Measurements from ENCODE around the gene DDX17.

The DDX17 gene

GRCh38 chr22:38531251-38531938, 25.3 kb upstream of the DDX17 start:
- Histone ChIP-seq H3K4me3 (IDR thresholded peaks at IDR 0.05; ENCODE audit: insufficient read depth, low read depth, low read length) (no peak overlapping the region), H3K27me3 (ENCODE audit: insufficient read depth, low read depth) (no peaks in the 10 kb centered on the region), H3K4me1 (ENCODE audit: low read depth, poor library complexity, severe bottlenecking) (no peaks in the 10 kb centered on the region), H4K20me1 (ENCODE audit: insufficient read depth) (no peaks in the 10 kb centered on the region), H3K36me3 (ENCODE audit: insufficient read depth) (no peaks in the 10 kb centered on the region), H3K79me2 (ENCODE audit: insufficient read depth, low read depth) (no peaks in the 10 kb centered on the region), H2AFZ (ENCODE audit: low read depth) (no peak overlapping the region), H3K4me2 (no peak overlapping the region), H3K9ac (no peak overlapping the region), H3K27ac (no peak overlapping the region)
- no peak for TF ChIP-seq CTCF (conservative IDR thresholded peaks at IDR 0.05; ENCODE audit: low read depth, low read length)

DNA sequence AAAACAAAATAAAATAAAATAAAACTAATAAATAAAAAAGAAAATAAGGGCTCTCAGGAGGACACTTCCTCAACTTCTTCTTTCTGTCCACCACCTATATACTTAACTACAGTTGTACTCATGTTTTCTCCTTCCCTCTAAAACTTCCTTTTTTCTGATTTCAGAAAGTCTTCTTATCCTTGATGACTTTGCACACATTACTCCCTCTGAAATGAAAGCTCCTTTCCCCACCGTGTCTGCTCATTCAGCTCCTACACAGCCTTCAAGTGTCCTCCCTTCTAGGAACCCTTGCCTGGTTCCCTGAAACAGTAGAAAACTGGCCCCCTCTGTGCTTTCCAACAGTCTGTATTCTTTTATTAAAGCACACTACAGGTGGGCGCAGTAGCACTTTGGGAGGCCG, 18.3 kb upstream of the DDX17 start:
- Histone ChIP-seq H3K9ac (no peak overlapping the region), H3K4me2 (no peak overlapping the region), H3K4me1 (ENCODE audit: low read depth, poor library complexity, severe bottlenecking) (no peaks in the 10 kb centered on the region), H3K79me2 (ENCODE audit: insufficient read depth, low read depth) (no peaks in the 10 kb centered on the region), H3K4me3 (IDR thresholded peaks at IDR 0.05; ENCODE audit: insufficient read depth, low read depth, low read length) (no peak overlapping the region), H2AFZ (ENCODE audit: low read depth) (no peak overlapping the region), H3K27me3 (ENCODE audit: insufficient read depth, low read depth) (no peaks in the 10 kb centered on the region), H3K27ac (no peak overlapping the region), H3K36me3 (ENCODE audit: insufficient read depth) (no peaks in the 10 kb centered on the region), H4K20me1 (ENCODE audit: insufficient read depth) (no peaks in the 10 kb centered on the region)
- no peak for TF ChIP-seq CTCF (conservative IDR thresholded peaks at IDR 0.05; ENCODE audit: low read depth, low read length)

DNA sequence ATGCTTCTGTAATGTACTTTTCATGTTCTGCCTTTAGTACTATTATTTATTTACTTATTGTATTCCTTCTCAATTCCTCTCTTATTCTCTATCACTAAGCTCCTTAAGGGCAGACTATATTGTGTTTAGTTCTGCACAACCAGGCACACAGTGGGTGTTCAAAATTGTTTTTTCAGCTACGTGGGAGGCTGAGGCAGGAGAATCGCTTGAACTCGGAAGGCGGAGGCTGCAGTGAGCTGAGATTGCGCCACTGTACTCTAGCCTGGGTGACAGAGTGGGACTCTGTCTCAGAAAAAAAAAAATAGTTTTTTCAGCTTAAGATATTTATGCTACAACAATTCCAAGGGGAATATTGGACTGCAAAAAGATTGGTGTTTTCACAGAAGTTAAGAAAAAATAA, 17.4 kb upstream of the DDX17 start:
- Histone ChIP-seq H2AFZ (ENCODE audit: low read depth) (no peak overlapping the region), H3K4me2 (no peak overlapping the region), H3K4me1 (ENCODE audit: low read depth, poor library complexity, severe bottlenecking) (no peaks in the 10 kb centered on the region), H3K4me3 (IDR thresholded peaks at IDR 0.05; ENCODE audit: insufficient read depth, low read depth, low read length) (no peak overlapping the region), H3K27me3 (ENCODE audit: insufficient read depth, low read depth) (no peaks in the 10 kb centered on the region), H3K9ac (no peak overlapping the region), H3K79me2 (ENCODE audit: insufficient read depth, low read depth) (no peaks in the 10 kb centered on the region), H4K20me1 (ENCODE audit: insufficient read depth) (no peaks in the 10 kb centered on the region), H3K36me3 (ENCODE audit: insufficient read depth) (no peaks in the 10 kb centered on the region), H3K27ac (no peak overlapping the region)
- no peak for TF ChIP-seq CTCF (conservative IDR thresholded peaks at IDR 0.05; ENCODE audit: low read depth, low read length)

GRCh38 chr22:38523029-38523428, 16.9 kb upstream of the DDX17 start:
- Histone ChIP-seq H3K9ac (no peak overlapping the region), H3K79me2 (ENCODE audit: insufficient read depth, low read depth) (no peaks in the 10 kb centered on the region), H2AFZ (ENCODE audit: low read depth) (no peak overlapping the region), H4K20me1 (ENCODE audit: insufficient read depth) (no peaks in the 10 kb centered on the region), H3K27ac (no peak overlapping the region), H3K36me3 (ENCODE audit: insufficient read depth) (no peaks in the 10 kb centered on the region), H3K4me2 (no peak overlapping the region), H3K4me3 (IDR thresholded peaks at IDR 0.05; ENCODE audit: insufficient read depth, low read depth, low read length) (no peak overlapping the region), H3K27me3 (ENCODE audit: insufficient read depth, low read depth) (no peaks in the 10 kb centered on the region), H3K4me1 (ENCODE audit: low read depth, poor library complexity, severe bottlenecking) (no peaks in the 10 kb centered on the region)
- TF ChIP-seq CTCF (conservative IDR thresholded peaks at IDR 0.05; ENCODE audit: low read depth, low read length), result no peak
